Suprapubic skin (tissue), 4 donors: ENCODE data around the gene FLRT2. TPM values are rescaled to one million over a fixed set of nuclear protein-coding genes. Genes with fewer than 3 reads are reported as not detected.

Source experiments
- DNase-seq, 2 donors: peaks; one replicate each; pipeline ENCODE4 v3.0.0-alpha.2; 2019; ENCODE audit warnings: low spot score in 2 of 2
- H3K27ac ChIP-seq: fragments of 200-600 bp; sonication (generic); one replicate; pipeline ENCODE4 v1.5.1; 2019
- H3K27me3 ChIP-seq: fragments of 200-600 bp; sonication (generic); one replicate; pipeline ENCODE4 v1.5.1; 2019
- H3K36me3 ChIP-seq: fragments of 200-600 bp; sonication (generic); one replicate; pipeline ENCODE4 v1.5.1; 2019
- H3K4me1 ChIP-seq: fragments of 200-600 bp; sonication (generic); one replicate; pipeline ENCODE4 v1.5.1; 2019
- H3K4me3 ChIP-seq: fragments of 200-600 bp; sonication (generic); one replicate; pipeline ENCODE4 v1.5.1; 2019; ENCODE audit warnings: mild to moderate bottlenecking
- H3K9me3 ChIP-seq: fragments of 200-600 bp; sonication (generic); one replicate; pipeline ENCODE4 v1.5.1; 2019
- EP300 ChIP-seq: sonication (generic); formaldehyde crosslinking; IDR thresholded peaks from one replicate; pipeline ENCODE4 v1.6.1; 2017; ENCODE audit warnings: antibody characterized with exemption
- POLR2A ChIP-seq, 2 donors: fragments of 450-650 bp; IDR thresholded peaks; one replicate each; pipeline ENCODE4 v1.6.1; 2017; ENCODE audit warnings: antibody characterized with exemption in 2 of 2, mild to moderate bottlenecking in 2 of 2, moderate library complexity in 2 of 2
- POLR2AphosphoS5 ChIP-seq, 3 donors: sonication (generic); formaldehyde crosslinking; IDR thresholded peaks; one replicate each; pipeline ENCODE4 v1.6.1; 2017; ENCODE audit warnings: antibody characterized with exemption in 3 of 3
- WGBS: methylation state at CpG from one replicate; pipeline ENCODE4 v1.1.5; 2018; 5-methylcytosine and 5-hydroxymethylcytosine counted together
- total RNA-seq, 4 donors: library from RNA; depleted of rRNA; stranded (reverse); fragments of >200 nt; gene quantifications; one replicate each; pipeline ENCODE4 v1.1.0, GENCODE V29; 2016
- TF ChIP-seq, protein P1 (sequence below), 2 donors: fragments of 200-600 bp in 1 of 2; fragments of 450-650 bp in 1 of 2; sonication (generic) in 1 of 2; IDR thresholded peaks; one replicate each; pipeline ENCODE4 v1.5.1; 2016 to 2019; ENCODE audit warnings: antibody characterized with exemption in 2 of 2, mild to moderate bottlenecking in 1 of 2, moderate library complexity in 1 of 2

FLRT2 gene
- total RNA-seq, 4 donors from 2014 or later: 21.5 to 41.4 (median 28.0) TPM

DNA sequence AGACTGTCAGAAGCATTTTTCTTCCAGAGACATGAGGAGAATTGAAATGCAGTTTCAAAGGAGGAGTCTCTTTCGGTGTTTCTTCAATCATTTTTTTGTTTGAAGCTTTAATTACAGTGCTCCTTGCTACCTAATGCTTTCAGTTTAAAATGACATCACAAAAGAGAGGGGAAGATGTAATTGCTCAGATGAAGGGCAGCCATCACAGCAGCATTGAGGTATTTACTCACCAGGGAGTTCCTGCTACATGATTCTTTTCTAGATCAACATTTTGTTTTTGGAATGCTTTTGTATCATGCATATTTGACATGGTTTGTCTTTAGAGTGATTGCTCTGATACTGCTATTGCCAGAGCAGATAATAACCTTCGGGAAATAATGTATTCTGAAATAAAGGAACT is 28.6 kb downstream of the FLRT2 start:
- Histone ChIP-seq H3K4me1 (no peaks in the 10 kb centered on the region), H3K27ac (no peak overlapping the region), H3K36me3 (peaks cover 5% of the 10 kb centered on the region), H3K4me3 (no peak overlapping the region), H3K9me3 (no peaks in the 10 kb centered on the region), H3K27me3 (no peaks in the 10 kb centered on the region)
- WGBS: 70% methylated on average over 2 of the region's 2 CpGs
- TF ChIP-seq POLR2AphosphoS5 (IDR thresholded peaks at IDR 0.05): no peak
- no peak for TF ChIP-seq EP300
- TF ChIP-seq, protein P1, sequence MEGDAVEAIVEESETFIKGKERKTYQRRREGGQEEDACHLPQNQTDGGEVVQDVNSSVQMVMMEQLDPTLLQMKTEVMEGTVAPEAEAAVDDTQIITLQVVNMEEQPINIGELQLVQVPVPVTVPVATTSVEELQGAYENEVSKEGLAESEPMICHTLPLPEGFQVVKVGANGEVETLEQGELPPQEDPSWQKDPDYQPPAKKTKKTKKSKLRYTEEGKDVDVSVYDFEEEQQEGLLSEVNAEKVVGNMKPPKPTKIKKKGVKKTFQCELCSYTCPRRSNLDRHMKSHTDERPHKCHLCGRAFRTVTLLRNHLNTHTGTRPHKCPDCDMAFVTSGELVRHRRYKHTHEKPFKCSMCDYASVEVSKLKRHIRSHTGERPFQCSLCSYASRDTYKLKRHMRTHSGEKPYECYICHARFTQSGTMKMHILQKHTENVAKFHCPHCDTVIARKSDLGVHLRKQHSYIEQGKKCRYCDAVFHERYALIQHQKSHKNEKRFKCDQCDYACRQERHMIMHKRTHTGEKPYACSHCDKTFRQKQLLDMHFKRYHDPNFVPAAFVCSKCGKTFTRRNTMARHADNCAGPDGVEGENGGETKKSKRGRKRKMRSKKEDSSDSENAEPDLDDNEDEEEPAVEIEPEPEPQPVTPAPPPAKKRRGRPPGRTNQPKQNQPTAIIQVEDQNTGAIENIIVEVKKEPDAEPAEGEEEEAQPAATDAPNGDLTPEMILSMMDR (IDR thresholded peaks at IDR 0.05): no peak
- TF ChIP-seq POLR2A (IDR thresholded peaks at IDR 0.05): no peak
- DNase-seq: no peak

DNA sequence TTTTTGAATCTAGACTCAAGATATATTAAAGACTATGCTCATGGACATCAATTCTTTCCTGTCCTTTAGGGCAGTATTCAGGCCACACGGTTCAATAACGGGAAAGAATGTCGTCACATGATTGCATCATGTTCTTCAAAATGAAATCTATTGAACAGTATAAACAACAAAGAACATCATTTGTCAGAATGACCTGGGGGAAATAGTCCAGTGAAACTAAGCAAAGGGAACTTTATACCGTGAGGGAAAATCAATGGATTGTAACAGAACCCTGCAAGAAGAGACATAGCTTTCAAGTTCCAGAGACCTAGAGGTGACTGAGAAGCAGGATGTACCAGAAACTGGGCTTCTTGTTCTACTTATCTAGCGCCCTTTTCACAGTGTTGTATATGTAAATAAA is 32.7 kb downstream of the FLRT2 start:
- H3K27me3 ChIP-seq: no peaks in the 10 kb centered on the region
- no peak overlapping the region for H3K27ac ChIP-seq
- no peak for TF ChIP-seq EP300
- no peak for DNase-seq
- no peak overlapping the region for H3K4me3 ChIP-seq
- H3K36me3 ChIP-seq: peaks cover 5% of the 10 kb centered on the region
- no peaks in the 10 kb centered on the region for H3K9me3 ChIP-seq
- 87% methylated on average over 5 of the region's 5 CpGs for WGBS
- H3K4me1 ChIP-seq: no peaks in the 10 kb centered on the region

DNA sequence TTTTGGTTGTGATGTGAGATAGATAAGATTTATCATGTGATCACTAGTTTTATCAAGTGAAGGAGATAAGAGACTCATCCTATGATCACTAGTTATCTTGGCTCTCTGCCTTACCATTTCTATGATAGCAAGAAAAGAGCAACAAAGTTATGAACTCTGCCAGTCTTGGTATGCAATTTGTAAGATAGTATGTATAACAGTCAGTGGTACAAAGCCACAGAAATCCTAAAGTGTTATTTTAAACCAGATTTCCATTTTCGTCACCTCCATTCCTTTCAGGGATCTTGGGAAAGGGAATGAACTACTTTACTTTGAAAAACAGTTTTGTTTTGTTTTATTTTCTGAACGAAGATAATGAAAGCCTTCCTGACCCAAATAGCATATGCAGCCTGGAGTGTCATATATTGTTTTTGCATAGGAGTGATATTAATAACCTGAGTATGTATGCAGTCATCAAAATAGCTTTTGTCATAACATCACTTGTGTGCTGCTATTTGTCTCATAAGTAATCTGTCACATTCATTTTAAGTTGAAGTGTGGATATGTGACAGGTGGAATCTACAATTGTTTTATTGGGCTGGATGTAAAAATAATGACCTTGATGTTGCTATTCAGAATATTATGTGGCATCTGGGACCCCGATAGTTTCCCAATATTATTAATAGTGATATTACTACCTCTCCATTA is 35.0 kb downstream of the FLRT2 start:
- no peaks in the 10 kb centered on the region for H3K27me3 ChIP-seq
- no peak for TF ChIP-seq EP300
- no peak for TF ChIP-seq POLR2AphosphoS5 (IDR thresholded peaks at IDR 0.05)
- 88% methylated on average over 3 of the region's 3 CpGs for WGBS
- no peak overlapping the region for H3K27ac ChIP-seq
- no peaks in the 10 kb centered on the region for H3K9me3 ChIP-seq
- no peak for DNase-seq
- H3K4me3 ChIP-seq: no peak overlapping the region
- H3K36me3 ChIP-seq: peaks cover 5% of the 10 kb centered on the region
- H3K4me1 ChIP-seq: no peaks in the 10 kb centered on the region

DNA sequence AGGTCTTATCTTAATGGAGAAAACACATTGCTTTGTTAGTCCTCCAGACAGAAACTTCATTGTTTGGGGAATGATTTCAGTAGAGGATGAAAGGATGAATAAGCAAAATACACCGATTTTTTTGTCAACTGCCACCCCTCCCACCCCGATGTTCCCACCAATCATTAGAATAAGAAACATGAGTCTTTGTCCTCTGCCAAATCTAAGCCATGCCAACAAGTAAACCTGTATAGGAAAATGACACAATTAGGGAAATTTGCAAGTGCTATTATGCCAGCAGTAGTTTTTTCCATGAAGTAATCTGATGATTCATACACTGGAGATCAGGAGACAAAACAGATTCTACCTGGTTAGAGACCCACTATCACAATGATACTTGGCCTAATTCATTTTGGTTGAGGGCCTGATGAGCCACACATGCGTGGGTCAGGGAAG is 35.9 kb downstream of the FLRT2 start:
- DNase-seq: no peak
- Histone ChIP-seq H3K9me3 (no peaks in the 10 kb centered on the region), H3K4me1 (no peaks in the 10 kb centered on the region), H3K27ac (no peak overlapping the region), H3K4me3 (no peak overlapping the region), H3K36me3 (peaks cover 5% of the 10 kb centered on the region), H3K27me3 (no peaks in the 10 kb centered on the region)
- TF ChIP-seq, protein P1 (IDR thresholded peaks at IDR 0.05): no peak
- no peak for TF ChIP-seq EP300
- 51% methylated on average over 3 of the region's 3 CpGs for WGBS

DNA sequence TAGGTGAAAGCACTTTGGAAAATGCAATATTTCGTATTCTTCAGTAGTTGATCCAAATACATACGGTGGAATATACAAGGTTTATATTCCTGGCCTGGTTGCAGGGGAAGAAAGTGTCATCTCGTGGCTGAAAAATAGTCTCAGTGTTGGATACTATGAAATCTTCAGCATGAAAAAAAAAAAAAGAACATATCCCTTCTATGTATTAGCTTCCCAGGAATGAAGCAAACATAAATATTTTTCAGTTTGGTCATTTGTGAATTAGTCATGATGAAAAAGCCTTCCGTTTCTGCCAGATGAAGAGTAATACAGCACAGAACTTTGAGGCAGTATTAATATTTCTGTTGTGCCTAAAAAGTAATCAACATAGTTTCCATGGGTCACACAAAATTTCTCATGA is 36.7 kb downstream of the FLRT2 start:
- Histone ChIP-seq H3K4me1 (no peaks in the 10 kb centered on the region), H3K36me3 (peaks cover 1% of the 10 kb centered on the region), H3K27ac (no peak overlapping the region), H3K4me3 (no peak overlapping the region), H3K9me3 (no peaks in the 10 kb centered on the region), H3K27me3 (no peaks in the 10 kb centered on the region)
- 49% methylated on average over 3 of the region's 4 CpGs for WGBS
- TF ChIP-seq, protein P1 (IDR thresholded peaks at IDR 0.05): no peak
- no peak for TF ChIP-seq EP300
- TF ChIP-seq POLR2A (IDR thresholded peaks at IDR 0.05): no peak
- no peak for TF ChIP-seq POLR2AphosphoS5 (IDR thresholded peaks at IDR 0.05)
- no peak for DNase-seq

DNA sequence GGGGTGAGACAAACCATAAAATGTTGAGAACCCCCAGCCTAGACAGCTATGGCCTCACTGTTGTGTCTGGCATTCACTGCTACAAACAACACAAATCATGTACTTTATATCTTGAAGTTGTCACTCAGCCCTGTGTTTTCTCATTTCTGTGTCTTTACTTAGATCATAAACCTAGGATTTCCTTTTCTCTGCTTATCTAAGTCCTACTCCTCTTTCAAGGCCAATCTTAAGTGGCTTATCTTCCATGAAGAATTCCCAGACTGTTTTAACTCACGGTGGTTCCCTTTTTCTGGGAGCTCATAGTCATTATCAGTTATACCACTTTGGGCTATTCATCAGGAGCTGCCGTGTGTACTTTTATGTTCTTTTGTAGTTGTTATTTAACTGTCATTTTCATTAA is 42.1 kb downstream of the FLRT2 start:
- Histone ChIP-seq H3K4me3 (no peak overlapping the region), H3K4me1 (peaks cover 10% of the 10 kb centered on the region), H3K9me3 (no peaks in the 10 kb centered on the region), H3K27ac (no peak overlapping the region), H3K27me3 (no peaks in the 10 kb centered on the region), H3K36me3 (no peaks in the 10 kb centered on the region)
- WGBS: 83% methylated on average over 2 of the region's 2 CpGs
- TF ChIP-seq, protein P1 (IDR thresholded peaks at IDR 0.05): no peak
- no peak for TF ChIP-seq POLR2AphosphoS5 (IDR thresholded peaks at IDR 0.05)
- no peak for TF ChIP-seq EP300
- no peak for TF ChIP-seq POLR2A (IDR thresholded peaks at IDR 0.05)
- DNase-seq: no peak
